ENCODE results near the gene NEURL1B.
A peak's percentile ranks its signal among the peaks of the same experiment; 100 is the strongest.
"Not testable (repeated sequence)": the region's sequence is repeated elsewhere in the genome, so short reads cannot be mapped to it uniquely, and the experiment has no call there.

The NEURL1B gene

DNA sequence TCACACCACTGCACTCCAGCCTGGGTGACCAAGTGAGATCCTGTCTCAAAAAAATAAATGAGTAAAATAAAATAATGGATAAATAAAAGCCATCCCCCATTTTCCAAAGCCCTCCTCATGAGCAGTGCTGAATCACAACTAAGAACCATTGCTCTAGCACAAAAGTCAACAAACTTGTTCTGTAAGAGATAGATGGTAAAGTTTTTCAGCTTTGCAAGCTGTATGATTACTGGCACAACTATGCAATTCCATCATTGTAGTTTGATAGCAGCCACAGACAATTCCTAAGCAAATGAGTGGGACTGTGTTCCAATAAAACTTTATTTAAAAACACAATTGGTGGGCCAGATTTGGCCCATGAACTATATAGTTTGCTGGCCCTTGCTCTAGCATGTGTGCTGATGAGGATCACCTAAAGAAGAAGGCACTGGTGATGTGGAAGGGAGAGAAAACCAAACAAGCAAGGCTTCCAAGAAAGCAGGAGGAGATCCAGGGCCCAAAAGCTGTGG is 64.6 kb downstream of the NEURL1B start:
- in situ Hi-C loops (cut with MboI; ENCODE audit: low pct_unique_long_range_greater_than_20kb, low sequenced_read_pairs, unreplicated experiment) = loop anchor here (10.0 to 25.0 kb wide), 2 partner anchors 229 to 507 kb away; no protein-coding TSS in a partner anchor
- TF ChIP-seq, protein P1, sequence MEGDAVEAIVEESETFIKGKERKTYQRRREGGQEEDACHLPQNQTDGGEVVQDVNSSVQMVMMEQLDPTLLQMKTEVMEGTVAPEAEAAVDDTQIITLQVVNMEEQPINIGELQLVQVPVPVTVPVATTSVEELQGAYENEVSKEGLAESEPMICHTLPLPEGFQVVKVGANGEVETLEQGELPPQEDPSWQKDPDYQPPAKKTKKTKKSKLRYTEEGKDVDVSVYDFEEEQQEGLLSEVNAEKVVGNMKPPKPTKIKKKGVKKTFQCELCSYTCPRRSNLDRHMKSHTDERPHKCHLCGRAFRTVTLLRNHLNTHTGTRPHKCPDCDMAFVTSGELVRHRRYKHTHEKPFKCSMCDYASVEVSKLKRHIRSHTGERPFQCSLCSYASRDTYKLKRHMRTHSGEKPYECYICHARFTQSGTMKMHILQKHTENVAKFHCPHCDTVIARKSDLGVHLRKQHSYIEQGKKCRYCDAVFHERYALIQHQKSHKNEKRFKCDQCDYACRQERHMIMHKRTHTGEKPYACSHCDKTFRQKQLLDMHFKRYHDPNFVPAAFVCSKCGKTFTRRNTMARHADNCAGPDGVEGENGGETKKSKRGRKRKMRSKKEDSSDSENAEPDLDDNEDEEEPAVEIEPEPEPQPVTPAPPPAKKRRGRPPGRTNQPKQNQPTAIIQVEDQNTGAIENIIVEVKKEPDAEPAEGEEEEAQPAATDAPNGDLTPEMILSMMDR (IDR thresholded peaks at IDR 0.05; ENCODE audit: extremely low read depth, insufficient read depth, missing control alignments) = no peak
- DNase-seq (ENCODE audit: low spot score) = no peak

GRCh38 chr5:172706796-172707195 is 65.7 kb downstream of the NEURL1B start:
- in situ Hi-C loops (cut with MboI; ENCODE audit: low pct_unique_long_range_greater_than_20kb, low sequenced_read_pairs, unreplicated experiment) = loop anchor here (10.0 to 25.0 kb wide), 2 partner anchors 228 to 506 kb away; no protein-coding TSS in a partner anchor
- TF ChIP-seq, protein P1 (IDR thresholded peaks at IDR 0.05; ENCODE audit: extremely low read depth, insufficient read depth, missing control alignments) = no peak
- no peak for DNase-seq (ENCODE audit: low spot score)

- TF ChIP-seq, protein P1 (IDR thresholded peaks at IDR 0.05; ENCODE audit: extremely low read depth, insufficient read depth, missing control alignments) = peak; percentile 57
- no peak for DNase-seq (ENCODE audit: low spot score)
- in situ Hi-C loops (cut with MboI; ENCODE audit: low pct_unique_long_range_greater_than_20kb, low sequenced_read_pairs, unreplicated experiment) = loop anchor here (10.0 to 25.0 kb wide), 2 partner anchors 227 to 505 kb away; no protein-coding TSS in a partner anchor
Observed at GRCh38 chr5:172707285-172708182, 66.5 kb downstream of the NEURL1B start.

DNA sequence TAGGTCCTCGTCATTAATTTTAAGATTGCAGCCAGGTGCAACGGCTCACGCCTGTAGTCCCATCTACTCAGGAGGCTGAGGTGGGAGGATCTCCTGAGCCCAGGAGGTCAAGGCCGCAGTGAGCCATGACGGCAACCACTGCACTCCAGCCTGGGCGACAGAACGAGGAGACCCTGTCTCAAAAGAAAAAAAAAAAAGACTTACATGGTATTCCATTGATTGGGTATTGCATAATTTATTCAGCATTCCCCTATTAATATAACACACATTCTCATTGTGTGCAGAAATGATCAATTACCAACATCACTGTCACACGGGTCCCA is 67.1 kb downstream of the NEURL1B start:
- no peak for DNase-seq (ENCODE audit: low spot score)
- TF ChIP-seq, protein P1 (IDR thresholded peaks at IDR 0.05; ENCODE audit: extremely low read depth, insufficient read depth, missing control alignments) = no peak
- in situ Hi-C loops (cut with MboI; ENCODE audit: low pct_unique_long_range_greater_than_20kb, low sequenced_read_pairs, unreplicated experiment) = loop anchor here (10.0 to 25.0 kb wide), 2 partner anchors 227 to 504 kb away; no protein-coding TSS in a partner anchor

- TF ChIP-seq, protein P1 (IDR thresholded peaks at IDR 0.05; ENCODE audit: extremely low read depth, insufficient read depth, missing control alignments) = no peak
- no peak for DNase-seq (ENCODE audit: low spot score)
- in situ Hi-C loops (cut with MboI; ENCODE audit: low pct_unique_long_range_greater_than_20kb, low sequenced_read_pairs, unreplicated experiment) = loop anchor here (25.0 kb wide), 1 partner anchor 502 kb away; no protein-coding TSS in a partner anchor
Observed at GRCh38 chr5:172710676-172711075, 69.6 kb downstream of the NEURL1B start.

DNA sequence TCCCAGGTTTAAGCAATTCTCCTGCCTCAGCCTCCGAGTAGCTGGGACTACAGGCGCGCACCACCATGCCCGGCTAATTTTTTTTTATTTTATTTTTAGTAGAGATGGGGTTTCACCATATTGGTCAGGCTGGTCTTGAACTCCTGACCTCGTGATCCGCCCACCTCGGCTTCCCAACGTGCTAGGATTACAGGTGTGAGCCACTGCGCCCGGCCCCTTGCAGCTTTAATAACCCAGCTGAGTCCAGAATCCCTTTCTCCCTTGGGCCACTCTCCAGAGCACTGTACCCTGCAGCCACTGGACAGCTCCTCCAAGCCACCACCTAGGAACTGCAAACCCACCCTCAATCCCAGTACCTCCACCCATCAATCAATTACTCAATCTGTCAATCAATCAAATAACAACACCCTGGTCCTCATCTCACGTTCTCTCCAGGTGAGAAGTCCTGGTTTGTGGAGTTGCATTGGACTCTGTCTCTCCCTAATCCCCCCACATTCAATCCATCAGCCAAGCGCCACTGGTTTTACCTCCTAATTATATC is 70.3 kb downstream of the NEURL1B start:
- in situ Hi-C loops (cut with MboI; ENCODE audit: low pct_unique_long_range_greater_than_20kb, low sequenced_read_pairs, unreplicated experiment) = loop anchor here (25.0 kb wide), 1 partner anchor 501 kb away; no protein-coding TSS in a partner anchor

More for the DNA sequence above, 70.3 kb downstream of the NEURL1B start:
- DNase-seq (ENCODE audit: low spot score) = not testable (repeated sequence)
